NT2/D1 (cell line): ENCODE results near the gene AP1AR.

Source experiments
- SUZ12 ChIP-seq: IDR thresholded peaks from 2 replicates; pipeline ENCODE4 v1.6.1; 2011; ENCODE audit not compliant: insufficient read length, insufficient read depth; ENCODE audit errors: extremely low read depth
- ZNF274 ChIP-seq: IDR thresholded peaks from 2 replicates; pipeline ENCODE4 v1.6.1; 2011; ENCODE audit warnings: mild to moderate bottlenecking, low read depth, low read length

DNA sequence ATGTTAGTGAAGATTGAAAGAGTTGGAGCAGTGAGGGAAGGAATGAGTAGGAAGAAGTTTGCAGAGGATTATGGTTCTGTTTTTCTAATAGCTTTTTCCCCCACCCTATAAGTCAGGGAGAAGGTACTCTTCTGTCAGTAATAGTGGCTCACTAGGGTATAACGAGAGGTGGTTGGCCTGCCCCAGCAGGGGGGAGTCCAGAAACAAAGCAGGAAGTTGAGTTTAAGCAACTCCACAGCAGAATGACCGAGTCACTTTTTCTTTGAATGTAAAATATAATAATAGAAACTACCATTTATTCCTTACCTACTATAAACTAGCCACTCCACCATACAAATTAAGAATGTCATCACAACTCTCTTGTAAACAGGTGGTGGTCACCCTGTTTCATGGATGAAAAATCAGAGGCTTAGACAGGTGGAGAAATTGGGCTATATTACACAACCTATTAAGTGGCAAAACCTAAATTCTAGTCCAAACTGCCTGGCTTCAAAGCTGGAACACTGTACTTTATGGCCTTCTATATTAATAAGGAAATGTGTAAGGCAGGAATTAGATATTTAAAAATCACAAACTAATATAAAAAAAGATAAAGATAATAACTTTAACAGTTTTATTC lies 21.9 kb downstream of the AP1AR start:
- TF ChIP-seq ZNF274 (no peak), SUZ12 (no peak)
